GM18511 (cell line): ENCODE measurements around the gene LENG1.

Source experiments
- ATAC-seq: cut with Tn5 transposase; IDR thresholded peaks from one replicate; pipeline ENCODE4 v1.9.1; 2021; ENCODE audit warnings: mild to moderate bottlenecking, moderate library complexity; ENCODE audit not compliant: unreplicated experiment

LENG1 gene

GRCh38 chr19:54165222-54165621 is 5.7 kb upstream of the LENG1 start:
- ATAC-seq = no peak

- no peak for ATAC-seq
Measured at GRCh38 chr19:54164369-54165068, 5.0 kb upstream of the LENG1 start.

GRCh38 chr19:54162884-54163283 is 3.4 kb upstream of the LENG1 start:
- ATAC-seq = no peak

GRCh38 chr19:54162241-54162805 is 2.8 kb upstream of the LENG1 start:
- no peak for ATAC-seq

GRCh38 chr19:54160854-54161253 is 1.3 kb upstream of the LENG1 start:
- no peak for ATAC-seq

- no peak for ATAC-seq
Measured at GRCh38 chr19:54160182-54160811, 776 bp upstream of the LENG1 start.

- no peak for ATAC-seq
Measured at GRCh38 chr19:54158812-54159351, 639 bp downstream of the LENG1 start.

- no peak for ATAC-seq
Measured at GRCh38 chr19:54156953-54157352, 2.6 kb downstream of the LENG1 start.

GRCh38 chr19:54156490-54156889 is 3.0 kb downstream of the LENG1 start:
- ATAC-seq = no peak

GRCh38 chr19:54155694-54156093 is 3.8 kb downstream of the LENG1 start:
- no peak for ATAC-seq

GRCh38 chr19:54154603-54155345 is 4.7 kb downstream of the LENG1 start:
- ATAC-seq = no peak

- no peak for ATAC-seq
Measured at GRCh38 chr19:54153731-54154326, 5.7 kb downstream of the LENG1 start.

GRCh38 chr19:54152878-54153524 is 6.5 kb downstream of the LENG1 start:
- ATAC-seq = no peak

- no peak for ATAC-seq
Measured at GRCh38 chr19:54152267-54152666, 7.3 kb downstream of the LENG1 start.

- no peak for ATAC-seq
Measured at GRCh38 chr19:54151362-54152035, 8.0 kb downstream of the LENG1 start.

GRCh38 chr19:54149021-54149812 is 10.3 kb downstream of the LENG1 start:
- no peak for ATAC-seq

GRCh38 chr19:54148158-54148557 is 11.4 kb downstream of the LENG1 start:
- ATAC-seq = no peak

GRCh38 chr19:54147676-54148075 is 11.8 kb downstream of the LENG1 start:
- ATAC-seq = no peak

- no peak for ATAC-seq
Measured at GRCh38 chr19:54145541-54146158, 13.9 kb downstream of the LENG1 start.
